Activated CD8-positive, alpha-beta memory T cell treated with anti-CD3 and anti-CD28 coated beads for 24 hours (primary cell): ENCODE data around the gene ADK.

Experiments used
- DNase-seq: peaks from one replicate; pipeline ENCODE4 v3.0.0-alpha.2; 2020

Gene ADK

GRCh38 chr10:74684462-74684861 lies 533.4 kb downstream of the ADK start:
- no peak for DNase-seq

- DNase-seq = no peak
Measured at GRCh38 chr10:74685564-74685963, 534.5 kb downstream of the ADK start.

GRCh38 chr10:74690393-74690792 lies 539.4 kb downstream of the ADK start:
- DNase-seq = no peak

GRCh38 chr10:74691164-74691563 lies 540.1 kb downstream of the ADK start:
- DNase-seq = no peak

- DNase-seq = no peak
Measured at GRCh38 chr10:74704629-74705357, 553.8 kb downstream of the ADK start.

GRCh38 chr10:74705358-74705980 lies 554.4 kb downstream of the ADK start:
- DNase-seq = no peak

GRCh38 chr10:74706966-74707365 lies 555.9 kb downstream of the ADK start:
- DNase-seq = no peak

- no peak for DNase-seq
Measured at GRCh38 chr10:74708246-74708645, 557.2 kb downstream of the ADK start.

GRCh38 chr10:74718208-74718607 lies 567.2 kb downstream of the ADK start:
- no peak for DNase-seq

- DNase-seq = no peak
Measured at GRCh38 chr10:74728225-74728624, 577.2 kb downstream of the ADK start.

- DNase-seq = no peak
Measured at GRCh38 chr10:74730246-74730645, 579.2 kb downstream of the ADK start.

GRCh38 chr10:74733612-74734011 lies 582.6 kb downstream of the ADK start:
- DNase-seq = no peak

- DNase-seq = no peak
Measured at GRCh38 chr10:74736029-74736428, 585.0 kb downstream of the ADK start.

GRCh38 chr10:74738052-74738451 lies 587.0 kb downstream of the ADK start:
- DNase-seq = no peak

- DNase-seq = no peak
Measured at GRCh38 chr10:74738542-74738941, 587.5 kb downstream of the ADK start.

- DNase-seq = peak; percentile 66
Measured at GRCh38 chr10:74738985-74739567, 588.1 kb downstream of the ADK start.

GRCh38 chr10:74743401-74743800 lies 592.4 kb downstream of the ADK start:
- peak; percentile 46 for DNase-seq

- no peak for DNase-seq
Measured at GRCh38 chr10:74745449-74745848, 594.4 kb downstream of the ADK start.

GRCh38 chr10:74746813-74747212 lies 595.8 kb downstream of the ADK start:
- DNase-seq = peak; percentile 11

GRCh38 chr10:74748468-74749031 lies 597.5 kb downstream of the ADK start:
- peak; percentile 30 for DNase-seq

GRCh38 chr10:74750848-74751274 lies 599.8 kb downstream of the ADK start:
- DNase-seq = peak; percentile 66

GRCh38 chr10:74752371-74753040 lies 601.5 kb downstream of the ADK start:
- peak; percentile 47 for DNase-seq
